ENCODE results near the gene AJM1.

GRCh38 chr9:136835162-136835931 is 6.9 kb upstream of the AJM1 start:
- TF ChIP-seq CTCF (IDR thresholded peaks at IDR 0.05) (no peak), POLR2A (IDR thresholded peaks at IDR 0.05) (no peak)
